ENCODE measurements around the gene FAM131A. TPM values are rescaled to one million over a fixed set of nuclear protein-coding genes. Genes with fewer than 3 reads are reported as not detected.

FAM131A gene
- total RNA-seq, 6 donors from 2014 or later, result 14.8 to 52.7 (median 25.2) TPM

DNA sequence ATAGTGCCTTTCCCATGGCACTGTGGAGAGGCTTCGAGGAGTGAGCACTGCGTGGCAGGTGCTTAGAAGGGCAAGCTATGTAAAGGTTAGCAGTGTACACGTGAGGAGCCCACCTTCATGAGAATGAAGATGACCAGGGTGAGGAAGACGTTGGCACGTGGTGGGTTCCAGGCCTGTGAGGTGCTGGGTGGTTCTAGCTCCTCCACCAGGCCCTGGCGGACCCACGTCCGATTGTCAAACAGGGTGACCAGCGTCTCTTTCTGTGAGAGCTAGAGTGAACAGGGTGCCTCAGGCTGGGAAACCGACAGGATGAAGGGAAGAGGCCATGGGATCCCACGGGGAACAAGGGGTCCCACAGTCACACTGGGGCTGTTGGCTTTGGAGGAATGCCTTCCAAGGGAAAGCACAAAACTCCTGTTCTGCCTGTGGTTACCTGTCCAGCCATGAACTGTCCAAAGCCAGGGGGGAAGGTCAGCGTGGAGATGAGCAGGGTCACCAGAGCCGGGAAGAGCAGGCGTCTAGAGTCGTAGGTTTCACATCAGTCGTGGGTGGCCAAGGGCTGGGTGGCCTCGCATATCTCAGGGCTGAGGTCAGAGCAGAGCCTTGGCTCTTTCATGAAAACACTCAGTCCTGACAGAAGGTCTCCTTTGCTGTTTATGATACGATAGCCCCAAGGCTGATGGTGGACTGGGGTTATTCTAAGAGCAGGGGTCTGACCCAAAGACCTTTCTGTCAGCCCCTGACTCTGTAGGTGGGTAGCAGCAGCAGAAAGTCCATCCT is 18.1 kb downstream of the FAM131A start:
- H3K27me3 ChIP-seq, result no peaks in the 10 kb centered on the region
- peaks cover 0 to 17% (median 0%) of the 10 kb centered on the region in 4 donors for H3K36me3 ChIP-seq
- H3K9me3 ChIP-seq, result no peaks in the 10 kb centered on the region
- H3K27ac ChIP-seq, result no peak overlapping the region
- DNase-seq (no peak), ATAC-seq (ENCODE audit: low FRiP score in 2 of 2) (peak in 1 of 2 donors; percentile 32)
- WGBS, 2 donors, result 83 to 85% methylated on average over 15 to 18 of the region's 18 CpGs
- H3K4me3 ChIP-seq, result no peak overlapping the region
- peaks cover 1 to 4% (median 2%) of the 10 kb centered on the region in 4 donors for H3K4me1 ChIP-seq
- no peak for TF ChIP-seq POLR2AphosphoS5 (IDR thresholded peaks at IDR 0.05)
- no peak for TF ChIP-seq EP300 (IDR thresholded peaks at IDR 0.05)
- TF ChIP-seq CTCF (IDR thresholded peaks at IDR 0.05), result no peak
- TF ChIP-seq POLR2A (IDR thresholded peaks at IDR 0.05), result no peak

- H3K36me3 ChIP-seq, result peaks cover 0 to 17% (median 0%) of the 10 kb centered on the region in 4 donors
- TF ChIP-seq EP300 (IDR thresholded peaks at IDR 0.05) (no peak), POLR2AphosphoS5 (IDR thresholded peaks at IDR 0.05) (no peak), CTCF (IDR thresholded peaks at IDR 0.05) (no peak), POLR2A (IDR thresholded peaks at IDR 0.05) (no peak)
- no peaks in the 10 kb centered on the region for H3K27me3 ChIP-seq
- H3K9me3 ChIP-seq, result no peaks in the 10 kb centered on the region
- 92 to 94% methylated on average over 15 to 23 of the region's 24 CpGs for WGBS, 2 donors
- H3K4me3 ChIP-seq, result no peak overlapping the region
- H3K27ac ChIP-seq, result no peak overlapping the region
- no peak for DNase-seq
- ATAC-seq (ENCODE audit: low FRiP score in 2 of 2), result no peak
- H3K4me1 ChIP-seq, result peaks cover 8 to 12% (median 10%) of the 10 kb centered on the region in 4 donors
Measured at GRCh38 chr3:184357248-184358123, 20.1 kb downstream of the FAM131A start.

DNA sequence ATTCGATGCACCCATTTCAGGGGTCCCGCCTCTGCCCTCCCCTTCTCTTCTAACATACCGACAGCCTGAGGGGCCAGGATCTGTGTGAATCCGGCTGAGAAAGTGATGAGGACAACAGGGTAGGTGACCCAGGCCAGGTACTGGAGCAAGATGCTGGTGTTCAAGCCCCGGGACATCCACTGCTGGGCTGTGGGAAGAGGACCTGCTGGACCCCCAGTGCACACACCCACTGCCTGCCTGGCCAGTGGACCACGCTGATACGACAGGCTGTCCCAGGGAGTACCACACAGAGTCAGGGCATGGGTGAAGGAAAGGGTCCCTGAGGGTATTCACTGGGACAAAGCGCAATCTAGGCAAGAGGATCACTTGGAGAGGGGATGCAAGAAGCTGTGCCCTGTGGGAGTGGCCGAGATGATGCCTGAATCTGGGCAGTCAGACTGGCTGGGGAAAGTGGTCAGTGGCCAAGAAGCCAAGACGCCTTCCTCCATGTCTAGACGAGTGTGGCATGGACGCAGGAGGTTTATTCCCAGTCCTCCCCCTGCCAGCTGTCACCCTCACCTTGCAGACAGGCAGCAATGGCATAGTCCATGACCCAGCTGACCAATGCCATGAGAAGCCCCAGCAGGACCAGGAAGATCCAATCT is 20.8 kb downstream of the FAM131A start:
- H3K36me3 ChIP-seq, result peaks cover 0 to 17% (median 0%) of the 10 kb centered on the region in 4 donors
- 97% methylated on average over 11 to 12 of the region's 12 CpGs for WGBS, 2 donors
- H3K27me3 ChIP-seq, result no peaks in the 10 kb centered on the region
- no peaks in the 10 kb centered on the region for H3K9me3 ChIP-seq
- no peak overlapping the region for H3K27ac ChIP-seq
- H3K4me1 ChIP-seq, result peaks cover 8 to 12% (median 10%) of the 10 kb centered on the region in 4 donors
- H3K4me3 ChIP-seq, result no peak overlapping the region
- TF ChIP-seq POLR2A (IDR thresholded peaks at IDR 0.05) (no peak), EP300 (IDR thresholded peaks at IDR 0.05) (no peak), POLR2AphosphoS5 (IDR thresholded peaks at IDR 0.05) (no peak)
- DNase-seq (no peak), ATAC-seq (ENCODE audit: low FRiP score in 2 of 2) (no peak)

- TF ChIP-seq POLR2A (IDR thresholded peaks at IDR 0.05), result no peak
- no peak for TF ChIP-seq EP300 (IDR thresholded peaks at IDR 0.05)
- TF ChIP-seq CTCF (IDR thresholded peaks at IDR 0.05), result no peak
- no peak for TF ChIP-seq POLR2AphosphoS5 (IDR thresholded peaks at IDR 0.05)
- DNase-seq, result no peak
- Histone ChIP-seq H3K27ac (no peak overlapping the region), H3K4me1 (peaks cover 13 to 16% (median 15%) of the 10 kb centered on the region in 4 donors), H3K4me3 (no peak overlapping the region), H3K9me3 (no peaks in the 10 kb centered on the region), H3K36me3 (peaks cover 0 to 17% (median 0%) of the 10 kb centered on the region in 4 donors), H3K27me3 (no peaks in the 10 kb centered on the region)
- WGBS, 2 donors, result 73 to 75% methylated on average over 13 to 14 of the region's 14 CpGs
- no peak for ATAC-seq (ENCODE audit: low FRiP score in 2 of 2)
Measured at GRCh38 chr3:184358921-184359350, 21.5 kb downstream of the FAM131A start.

Data from upper lobe of left lung (tissue), 6 donors.